NCI-H345 treated with DMSO at 0.1 percent for 48 hours (cell line): Measurements from ENCODE around the gene MIDN.

ENCODE experiments used
- DNase-seq: peaks from one replicate; lab custom pipeline; 2025; ENCODE audit not compliant: unreplicated experiment; lab: John Stamatoyannopoulos, UW

Gene MIDN

DNA sequence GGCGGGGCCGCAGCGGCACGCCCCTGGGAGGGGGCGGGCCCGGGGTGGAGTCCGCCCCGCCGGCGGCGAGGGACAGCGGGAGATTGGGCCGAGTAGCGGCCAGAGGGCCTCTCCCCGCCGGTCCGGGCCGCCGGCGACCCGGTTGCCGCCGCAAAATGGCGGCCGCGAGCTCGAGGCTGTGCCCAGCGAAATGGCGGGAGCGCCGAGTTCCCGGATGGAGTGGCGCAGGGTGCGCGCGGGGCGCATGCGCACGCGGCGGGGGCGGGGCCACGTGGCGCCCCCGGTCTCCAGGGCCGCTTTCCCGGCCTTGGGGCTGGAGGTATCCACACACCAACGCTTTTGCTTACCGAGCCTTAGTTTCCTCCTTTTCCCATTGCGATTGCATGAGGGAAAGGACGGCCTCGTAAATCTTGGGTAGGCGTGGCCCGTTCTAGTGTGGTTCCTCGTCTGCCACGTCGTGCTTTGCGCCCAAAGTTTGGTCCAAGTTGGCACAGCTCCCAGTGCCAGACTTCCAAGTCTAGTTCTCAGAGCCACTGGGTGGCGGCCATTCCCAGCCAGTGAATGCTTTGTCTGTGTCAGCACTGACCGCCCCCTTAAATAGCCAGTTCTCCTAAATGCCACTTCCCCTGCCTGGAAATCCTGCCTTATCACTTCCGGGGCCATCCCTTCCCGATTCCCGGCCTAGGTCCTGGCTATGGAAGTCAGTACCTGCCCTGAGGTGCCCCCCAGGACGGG, 21.3 kb downstream of the MIDN start:
- peak; percentile 85 for DNase-seq

DNA sequence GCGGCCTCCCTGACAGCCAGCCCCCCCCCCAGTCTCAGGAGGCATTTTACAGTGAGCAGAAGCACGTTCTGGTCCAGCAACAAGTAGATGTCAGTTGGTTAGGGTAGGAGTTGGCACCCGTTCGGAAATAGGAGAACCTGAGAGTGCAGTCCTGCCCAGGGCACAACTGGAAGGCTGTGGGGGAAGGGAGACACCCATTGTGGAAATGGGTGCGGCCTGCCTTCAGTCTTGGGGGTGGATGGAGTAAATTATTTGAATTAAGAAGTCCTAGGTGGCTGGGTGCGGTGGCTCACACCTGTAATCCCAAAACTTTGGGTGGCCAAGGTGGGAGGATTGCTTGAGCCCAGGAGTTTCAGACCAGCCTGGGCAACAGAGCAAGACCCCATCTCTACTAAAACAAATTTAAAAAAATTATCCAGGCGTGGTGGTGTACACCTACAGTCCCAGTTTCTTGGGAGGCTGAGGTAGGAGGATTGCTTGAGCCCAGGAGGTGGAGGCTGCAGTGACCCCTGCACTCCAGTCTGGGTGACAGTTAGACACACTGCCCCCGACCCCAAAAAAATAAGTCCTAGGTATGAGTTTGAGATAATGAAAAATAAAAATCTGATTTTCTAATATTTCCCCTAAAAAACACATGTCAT, 21.9 kb downstream of the MIDN start:
- DNase-seq = no peak

DNA sequence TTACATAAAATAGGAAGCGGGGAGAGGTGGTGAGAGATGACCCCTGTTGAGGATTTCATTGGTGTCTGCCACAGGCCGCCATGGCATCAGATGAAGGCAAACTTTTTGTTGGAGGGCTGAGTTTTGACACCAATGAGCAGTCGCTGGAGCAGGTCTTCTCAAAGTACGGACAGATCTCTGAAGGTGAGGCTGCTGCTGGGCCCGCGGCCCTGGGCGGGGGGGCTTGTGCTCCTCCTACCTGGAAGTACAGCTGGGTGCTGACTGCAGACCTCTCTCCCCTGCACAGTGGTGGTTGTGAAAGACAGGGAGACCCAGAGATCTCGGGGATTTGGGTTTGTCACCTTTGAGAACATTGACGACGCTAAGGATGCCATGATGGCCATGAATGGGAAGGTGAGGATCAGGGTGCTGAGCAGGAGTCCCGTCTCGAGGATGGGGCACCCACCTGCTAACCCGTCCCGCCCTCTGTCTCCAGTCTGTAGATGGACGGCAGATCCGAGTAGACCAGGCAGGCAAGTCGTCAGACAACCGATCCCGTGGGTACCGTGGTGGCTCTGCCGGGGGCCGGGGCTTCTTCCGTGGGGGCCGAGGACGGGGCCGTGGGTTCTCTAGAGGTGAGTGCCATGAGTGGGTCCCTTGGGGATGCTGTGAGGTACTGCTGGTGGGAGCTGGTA, 22.6 kb downstream of the MIDN start:
- DNase-seq = no peak

- no peak for DNase-seq
These were observed 23.4 kb downstream of the MIDN start for GRCh38 chr19:1271528-1272422.

- DNase-seq = no peak
These were observed 24.3 kb downstream of the MIDN start for GRCh38 chr19:1272423-1273262.

DNA sequence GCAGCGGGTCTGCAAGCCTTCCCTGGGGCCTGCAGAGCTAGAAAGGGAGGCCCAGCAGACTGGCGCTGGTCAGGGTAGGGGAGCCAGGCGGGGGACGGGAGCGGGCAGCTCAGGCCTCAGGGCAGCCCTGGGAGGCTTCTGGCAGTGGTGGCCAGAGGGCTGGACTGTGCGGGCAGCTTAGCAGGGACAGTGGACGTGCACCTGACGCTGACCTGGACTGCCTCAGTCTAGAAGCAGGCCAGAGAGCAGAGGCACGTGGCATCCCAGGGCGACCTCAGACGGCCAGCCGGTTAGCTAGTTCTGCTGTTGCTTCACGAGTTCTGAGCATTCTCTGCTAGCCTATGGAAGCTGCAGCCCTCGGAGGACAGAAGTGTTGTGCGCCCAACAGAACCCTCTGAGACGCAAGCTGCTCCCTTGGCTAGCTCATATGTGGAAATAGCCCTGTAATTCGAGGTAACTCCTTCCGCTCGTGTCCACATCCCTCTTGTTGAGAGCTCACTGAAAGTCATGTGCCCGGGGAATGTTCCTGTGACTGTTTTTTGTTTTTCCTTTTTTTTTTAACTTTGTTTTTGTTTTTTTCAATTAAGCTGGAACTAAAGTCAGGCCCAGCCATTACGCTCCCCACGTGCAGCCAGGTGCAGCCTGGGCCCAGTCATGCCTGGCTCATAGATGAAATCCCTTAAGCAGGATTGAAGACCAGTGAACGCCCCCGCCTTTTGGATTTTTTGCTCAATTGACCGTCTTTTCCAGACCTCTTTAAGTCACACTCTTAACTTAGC, 25.1 kb downstream of the MIDN start:
- no peak for DNase-seq

DNA sequence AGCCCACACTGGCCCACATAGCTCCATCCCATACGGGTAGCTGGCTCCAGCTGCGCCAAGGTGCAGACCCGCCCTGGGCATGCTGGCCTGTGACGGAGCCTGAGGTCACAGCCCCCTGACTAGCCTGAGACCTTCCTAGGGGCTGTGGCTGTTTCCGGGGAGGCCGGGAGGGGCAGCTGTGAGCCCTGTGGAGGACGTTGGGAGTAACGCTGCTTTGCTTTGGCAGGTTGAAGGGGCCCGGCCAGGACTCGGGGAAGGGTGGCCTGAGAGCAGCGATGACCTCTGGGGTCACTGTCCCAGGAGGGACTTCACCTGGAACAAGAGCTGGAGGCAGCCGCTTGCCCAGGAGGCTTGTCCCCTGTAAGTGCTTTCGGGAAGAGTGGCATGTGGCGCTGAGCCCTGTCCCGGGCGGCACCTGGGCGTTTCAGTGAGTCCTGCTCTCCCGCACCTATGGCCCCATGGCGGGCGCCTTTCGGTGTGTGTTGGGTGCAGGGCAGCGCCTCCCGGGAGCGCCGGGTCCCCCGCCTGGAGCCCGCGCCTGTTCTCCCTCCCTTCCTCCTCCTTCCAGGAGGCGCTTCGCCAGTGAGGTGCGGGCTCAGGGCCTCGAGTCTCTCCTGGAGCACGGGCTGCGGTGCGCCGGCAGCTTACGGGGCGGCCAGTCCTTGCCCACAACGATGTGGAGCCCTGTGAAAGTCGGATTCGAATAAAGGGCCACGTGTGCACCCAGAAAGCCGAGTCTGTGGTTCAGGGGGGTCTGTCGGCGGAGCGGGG, 25.9 kb downstream of the MIDN start:
- no peak for DNase-seq

GRCh38 chr19:1274852-1275259, 26.5 kb downstream of the MIDN start:
- DNase-seq = no peak

- peak; percentile 91 for DNase-seq
These were observed 27.0 kb downstream of the MIDN start, which contains the start of gene FAM174C for GRCh38 chr19:1275260-1275975. Gene FAM174C, plus strand, starts transcription at chr19:1275530. Its CDS starts 20 bp downstream, at chr19:1275550.

DNA sequence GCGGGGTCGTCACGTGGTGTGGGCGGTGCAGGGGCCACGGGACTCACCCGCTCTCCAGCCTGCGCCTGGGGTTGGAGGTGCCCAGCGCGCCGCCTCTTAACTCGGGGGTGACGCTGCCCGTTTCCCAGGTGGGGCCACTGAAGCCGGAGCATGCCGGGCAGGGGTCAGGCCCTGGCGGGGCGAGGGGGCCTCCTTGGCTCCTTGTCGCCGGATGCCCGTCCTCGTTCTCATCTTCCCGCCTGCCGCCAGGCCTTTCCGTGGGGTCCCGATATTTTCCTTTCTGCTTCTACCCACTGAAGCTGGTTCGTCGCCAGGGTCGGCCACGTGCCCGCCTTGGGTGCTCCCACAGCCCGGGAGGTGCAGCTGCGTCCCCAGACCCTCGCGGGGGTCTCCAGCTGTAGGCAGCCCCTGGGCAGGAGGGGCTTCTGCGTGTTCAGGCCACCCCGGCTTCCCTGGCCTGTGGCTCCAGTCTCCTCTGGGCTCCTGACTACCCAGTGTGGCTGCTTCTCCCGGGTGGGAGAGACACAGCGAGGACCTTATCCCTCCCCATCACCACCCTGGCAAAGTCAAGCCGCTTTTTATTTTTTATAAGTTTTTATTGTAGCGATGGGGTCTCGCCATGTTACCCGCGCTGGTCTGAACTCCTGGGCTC, 27.7 kb downstream of the MIDN start:
- no peak for DNase-seq

DNA sequence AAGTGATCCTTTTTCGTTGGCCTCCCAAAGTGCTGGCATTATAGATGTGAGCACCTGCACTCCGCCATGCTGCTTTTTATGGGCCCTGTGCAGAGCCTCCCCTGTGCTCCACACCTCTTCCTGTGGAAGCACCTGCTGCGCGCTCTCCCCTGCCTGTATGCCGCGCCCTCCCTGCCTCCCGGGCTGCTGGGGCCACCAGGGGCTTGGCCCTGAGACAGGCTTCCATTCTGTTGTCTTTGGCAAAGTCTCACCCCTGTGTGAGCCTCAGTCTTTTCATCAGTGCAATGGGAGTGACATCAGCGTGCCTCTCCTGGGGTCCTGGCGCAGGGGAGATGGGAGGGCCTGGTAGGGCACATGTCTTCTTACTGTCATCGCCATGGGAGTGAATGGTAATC, 28.2 kb downstream of the MIDN start:
- DNase-seq = no peak

DNA sequence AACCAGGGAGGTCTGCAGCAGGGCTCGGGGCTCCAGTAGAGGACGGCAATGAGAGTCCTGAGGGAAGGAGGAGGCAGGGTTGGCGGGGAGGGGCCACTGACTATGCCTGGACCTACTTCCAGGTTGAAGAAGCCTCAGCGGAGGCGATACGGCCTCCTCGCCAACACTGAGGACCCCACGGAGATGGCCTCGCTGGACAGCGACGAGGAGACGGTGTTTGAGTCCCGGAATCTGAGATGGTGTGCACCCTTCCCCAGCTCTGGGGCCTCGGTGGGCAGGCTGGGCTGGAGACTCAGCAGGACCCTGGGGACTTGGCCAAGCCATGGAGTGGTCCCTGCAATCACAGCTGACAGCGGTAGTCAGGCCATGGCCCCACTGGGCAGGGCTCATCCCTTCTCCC, 28.7 kb downstream of the MIDN start:
- DNase-seq = no peak

DNA sequence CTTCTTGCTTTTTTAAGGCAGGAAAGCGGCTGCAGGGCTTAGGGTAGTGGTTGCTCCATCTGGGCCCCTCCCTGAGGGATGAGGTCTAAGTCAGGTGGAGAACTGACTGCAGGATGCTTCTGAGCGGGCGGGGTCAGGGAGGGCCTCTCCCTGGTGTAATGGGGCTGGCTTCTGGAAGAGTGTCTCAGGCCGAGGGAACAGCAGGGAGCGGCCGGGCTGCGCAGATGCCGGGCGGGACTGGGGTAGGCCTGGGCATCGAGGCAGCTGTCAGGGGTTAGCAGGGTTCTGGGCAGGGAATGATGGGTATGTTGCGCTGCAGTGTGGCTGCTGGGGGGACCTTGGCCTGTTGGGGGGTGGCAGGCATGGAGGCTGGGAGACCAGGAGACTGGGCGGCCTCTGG, 29.7 kb downstream of the MIDN start:
- no peak for DNase-seq

DNA sequence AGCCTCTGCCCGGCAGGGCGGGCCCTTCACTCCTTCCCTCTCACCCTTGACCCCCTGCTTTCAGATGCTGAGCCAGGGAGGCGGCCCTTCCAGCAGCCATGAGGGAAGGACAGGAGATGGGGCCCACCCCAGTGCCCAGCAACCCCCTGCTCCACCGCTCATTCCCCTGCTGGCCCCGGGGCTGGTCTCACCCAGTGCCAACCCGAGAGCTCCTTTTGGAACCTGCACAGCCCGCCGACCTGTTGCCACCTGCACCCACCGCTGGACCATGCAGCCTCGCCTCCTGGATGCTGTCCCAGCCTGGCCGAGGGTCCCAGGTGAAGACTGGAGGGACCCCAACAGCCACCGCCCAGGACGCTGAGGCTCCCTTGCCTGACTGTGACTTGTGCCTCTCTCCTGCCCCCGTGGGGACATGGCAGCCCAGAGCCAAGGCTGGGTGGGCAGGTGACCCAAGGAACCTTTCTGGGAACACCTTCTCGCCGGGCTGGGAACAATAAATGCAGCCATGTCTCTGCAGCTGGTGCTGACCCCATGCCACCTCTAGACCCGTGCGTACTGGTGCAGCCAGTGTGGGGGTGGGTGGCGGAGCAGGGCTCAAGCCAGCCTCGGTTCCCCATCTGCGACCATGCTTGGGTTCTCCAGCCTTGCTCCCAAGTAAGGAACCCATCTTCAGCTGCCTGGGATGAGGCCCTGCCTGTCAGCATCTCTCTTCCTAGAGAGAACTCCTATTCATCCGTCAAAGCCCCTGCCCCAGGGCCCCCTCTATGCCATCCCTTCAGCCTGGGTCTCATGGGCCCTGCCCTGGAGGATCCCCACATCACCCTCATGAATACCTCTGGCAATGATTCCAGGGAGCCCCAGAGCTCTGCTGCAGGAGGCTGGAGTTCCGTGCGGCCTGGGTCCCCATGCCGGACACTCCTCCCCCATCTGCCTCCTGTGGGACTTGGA, 30.6 kb downstream of the MIDN start:
- DNase-seq = no peak

GRCh38 chr19:1279782-1280341, 31.5 kb downstream of the MIDN start:
- peak; percentile 43 for DNase-seq
